B cell (primary cell): ENCODE measurements around the gene RHCG. TPM values are rescaled to one million over a fixed set of nuclear protein-coding genes. Genes with fewer than 3 reads are reported as not detected.

ENCODE experiments used
- ATAC-seq: fragments of 200-7000 bp; cut with Tn5 transposase; one replicate; pipeline ENCODE4 v1.10.0; 2021; ENCODE audit warnings: low read depth, mild to moderate bottlenecking, moderate number of reproducible peaks, moderate library complexity
- CTCF ChIA-PET: fragments of 350-600 bp; sonication (Branson Sonifier 250); formaldehyde crosslinking; loops from one replicate; lab custom pipeline; 2021; ENCODE audit warnings: antibody characterized with exemption, inconsistent platforms; lab: Charles Lee
- POLR2A ChIA-PET: fragments of 350-600 bp; sonication (Branson Sonifier 250); formaldehyde crosslinking; loops from one replicate; lab custom pipeline; 2021; ENCODE audit warnings: antibody characterized with exemption; lab: Charles Lee
- DNase-seq: peaks from one replicate; pipeline ENCODE4 v3.0.0; 2013
- H2AFZ ChIP-seq: 2 replicates; pipeline ENCODE4 v1.6.1; 2012; ENCODE audit warnings: mild to moderate bottlenecking, low read depth, low read length; ENCODE audit not compliant: insufficient read depth, poor library complexity, severe bottlenecking
- H3K27ac ChIP-seq, 2 donors: 1 replicate in 1 of 2; 2 replicates in 1 of 2; pipeline ENCODE4 v1.5.1; 2012 to 2013; ENCODE audit warnings: low read length in 2 of 2, mild to moderate bottlenecking in 2 of 2, moderate library complexity in 1 of 2
- H3K27me3 ChIP-seq, 4 experiments: fragments of 200-600 bp in 1 of 4; sonication (generic) in 1 of 4; replicated peaks in 1 of 4; 1 replicate in 2 of 4; 2 replicates in 2 of 4; pipeline versions ENCODE4 v1.6.1 to v1.7.0; 2013 to 2016; ENCODE audit warnings: low read length in 3 of 4, mild to moderate bottlenecking in 2 of 4, mixed read lengths in 1 of 4, moderate library complexity in 1 of 4; ENCODE audit not compliant: insufficient read depth in 4 of 4, control insufficient read depth in 3 of 4; ENCODE audit errors: control extremely low read depth in 1 of 4
- H3K36me3 ChIP-seq, 2 experiments: replicated peaks in 1 of 2; 1 replicate in 1 of 2; 2 replicates in 1 of 2; pipeline versions ENCODE4 v1.6.1 to v1.7.1; 2013; ENCODE audit warnings: low read length in 1 of 2; ENCODE audit not compliant: insufficient read depth in 2 of 2, control insufficient read depth in 1 of 2; ENCODE audit errors: control extremely low read depth in 1 of 2, extremely low read depth in 1 of 2
- H3K4me1 ChIP-seq, 2 donors: fragments of 200-600 bp in 1 of 2; sonication (generic) in 1 of 2; 1 replicate in 1 of 2; 2 replicates in 1 of 2; pipeline versions ENCODE4 v1.5.1 to v1.6.1; 2013 to 2017; ENCODE audit warnings: low read length in 2 of 2; ENCODE audit not compliant: control insufficient read depth in 2 of 2, insufficient read depth in 2 of 2
- H3K4me2 ChIP-seq: replicated peaks from 2 replicates; pipeline ENCODE3; 2012; ENCODE audit warnings: mild to moderate bottlenecking, low read depth, low read length; ENCODE audit not compliant: poor library complexity, severe bottlenecking
- H3K4me3 ChIP-seq, 5 experiments: fragments of 200-600 bp in 1 of 5; sonication (generic) in 1 of 5; 1 replicate in 3 of 5; 2 replicates in 2 of 5; pipeline versions ENCODE4 v1.5.1 to v1.7.0; 2011 to 2016; ENCODE audit warnings: low read length in 4 of 5, mild to moderate bottlenecking in 4 of 5, low read depth in 2 of 5, control low read depth in 1 of 5, moderate library complexity in 1 of 5; ENCODE audit not compliant: insufficient read depth in 1 of 5; ENCODE audit errors: control extremely low read depth in 1 of 5, extremely low read depth in 1 of 5
- H3K79me2 ChIP-seq: fragments of 200-600 bp; sonication (generic); one replicate; pipeline ENCODE4 v1.6.0; 2016; ENCODE audit warnings: low read length; ENCODE audit not compliant: control insufficient read depth, insufficient read depth
- H3K9ac ChIP-seq: fragments of 200-600 bp; sonication (generic); 2 replicates; pipeline ENCODE4 v1.6.1; 2017; ENCODE audit warnings: mild to moderate bottlenecking, low read length, moderate library complexity
- H3K9me3 ChIP-seq, 3 donors: one replicate each; pipeline versions ENCODE4 v1.6.1 to v1.7.1; 2013; ENCODE audit warnings: low read length in 2 of 3; ENCODE audit not compliant: control insufficient read depth in 2 of 3, insufficient read depth in 1 of 3; ENCODE audit errors: control extremely low read depth in 1 of 3
- H4K20me1 ChIP-seq: 2 replicates; pipeline ENCODE4 v1.6.0; 2012; ENCODE audit warnings: mild to moderate bottlenecking, low read length; ENCODE audit not compliant: insufficient read depth, control insufficient read depth, poor library complexity, severe bottlenecking
- H3K27ac Mint-ChIP-seq: one replicate; pipeline ENCODE4 v1.8.0; 2021; ENCODE audit warnings: mixed read lengths
- H3K27me3 Mint-ChIP-seq: one replicate; pipeline ENCODE4 v1.8.0; 2021; ENCODE audit warnings: mixed read lengths
- H3K4me1 Mint-ChIP-seq: one replicate; pipeline ENCODE4 v1.8.0; 2021; ENCODE audit warnings: mixed read lengths
- H3K4me3 Mint-ChIP-seq: one replicate; pipeline ENCODE4 v1.8.0; 2021; ENCODE audit warnings: mixed read lengths
- H3K9me3 Mint-ChIP-seq: one replicate; pipeline ENCODE4 v1.8.0; 2022; ENCODE audit warnings: mixed read lengths; ENCODE audit not compliant: insufficient read depth
- CTCF ChIP-seq: fragments of 200-600 bp; IDR thresholded peaks from one replicate; pipeline ENCODE4 v1.8.0; 2022; ENCODE audit warnings: antibody characterized with exemption, mild to moderate bottlenecking
- EZH2 ChIP-seq: IDR thresholded peaks from 2 replicates; pipeline ENCODE4 v1.6.1; 2012; ENCODE audit warnings: borderline replicate concordance, low read depth, mild to moderate bottlenecking, moderate library complexity, low read length; ENCODE audit not compliant: insufficient read depth, poor library complexity, severe bottlenecking
- WGBS: methylation state at CpG from one replicate; pipeline ENCODE4 v1.1.5; 2013; ENCODE audit warnings: missing lambda C conversion rate; ENCODE audit not compliant: insufficient coverage; 5-methylcytosine and 5-hydroxymethylcytosine counted together
- intact Hi-C: fragments of 100-400 bp; cut with micrococcal nuclease; formaldehyde crosslinking; loops from one replicate; pipeline ENCODE4 v1.10.0; 2022
- polyA plus RNA-seq: library from polyadenylated mRNA; depleted of rRNA; stranded (reverse); fragments of >200 nt; gene quantifications from 2 replicates; pipeline ENCODE4 v1.2.3, GENCODE V29; 2012
- total RNA-seq, 2 donors: library from RNA; stranded (reverse); fragments of 120-200 nt in 1 of 2; gene quantifications; 1 replicate in 1 of 2; 2 replicates in 1 of 2; pipeline versions ENCODE4 v1.2.3 to v1.2.4, GENCODE V29; 2013 to 2022

RHCG gene
- total and polyA plus RNA-seq, 2 donors (not counting 1 experiment from before 2014, with no cell fraction given), result not detected

GRCh38 chr15:89498574-89498906, 2.2 kb upstream of the RHCG start:
- CTCF ChIA-PET, result interaction anchor here (1.3 kb wide), 1 partner anchor 26 kb away, joined by 3 read pairs; no protein-coding TSS in a partner anchor
- Histone ChIP-seq H3K36me3 (no peaks in the 10 kb centered on the region), H4K20me1 (no peaks in the 10 kb centered on the region), H2AFZ (no peak overlapping the region), H3K4me1 (peaks cover 10 to 17% of the 10 kb centered on the region in 2 donors), H3K27ac (no peak overlapping the region), H3K9ac (no peak overlapping the region), H3K4me2 (no peak overlapping the region), H3K27me3 (peaks cover 0 to 41% (median 29%) of the 10 kb centered on the region in 4 experiments), H3K9me3 (peaks cover 0 to 18% (median 0%) of the 10 kb centered on the region in 3 donors), H3K79me2 (no peaks in the 10 kb centered on the region), H3K4me3 (no peak overlapping the region)
- POLR2A ChIA-PET, result no interaction called here
- Mint-ChIP-seq H3K4me3 (no peak overlapping the region), H3K27ac (no peak overlapping the region), H3K27me3 (peaks cover 65% of the 10 kb centered on the region), H3K9me3 (no peaks in the 10 kb centered on the region), H3K4me1 (peaks cover 8% of the 10 kb centered on the region)
- ATAC-seq (no peak), DNase-seq (no peak)
- intact Hi-C loops, result no loop called here
- no peak for TF ChIP-seq CTCF
- no peak for TF ChIP-seq EZH2
- WGBS, result no CpG with 5 or more reads among the region's 2 CpGs

GRCh38 chr15:89497231-89497630, 848 bp upstream of the RHCG start:
- ChIA-PET POLR2A (no interaction called here), CTCF (no interaction called here)
- peaks cover 58% of the 10 kb centered on the region for H3K27me3 Mint-ChIP-seq
- peaks cover 8% of the 10 kb centered on the region for H3K4me1 Mint-ChIP-seq
- Histone ChIP-seq H4K20me1 (no peaks in the 10 kb centered on the region), H3K4me2 (no peak overlapping the region), H3K27ac (no peak overlapping the region), H3K9me3 (peaks cover 0 to 18% (median 0%) of the 10 kb centered on the region in 3 donors), H3K36me3 (no peaks in the 10 kb centered on the region), H3K4me3 (no peak overlapping the region), H3K4me1 (peaks cover 10 to 17% of the 10 kb centered on the region in 2 donors), H3K27me3 (peaks cover 0 to 42% (median 27%) of the 10 kb centered on the region in 4 experiments), H3K79me2 (no peaks in the 10 kb centered on the region), H2AFZ (no peak overlapping the region), H3K9ac (no peak overlapping the region)
- ATAC-seq, result no peak
- no peaks in the 10 kb centered on the region for H3K9me3 Mint-ChIP-seq
- intact Hi-C loops, result no loop called here
- no peak overlapping the region for H3K4me3 Mint-ChIP-seq
- WGBS, result no CpG with 5 or more reads among the region's 1 CpG
- no peak overlapping the region for H3K27ac Mint-ChIP-seq
- DNase-seq, result no peak
- no peak for TF ChIP-seq CTCF
- TF ChIP-seq EZH2, result no peak
